ENCODE results near the gene NPAS2.

The NPAS2 gene

GRCh38 chr2:100831831-100832230, 11.9 kb downstream of the NPAS2 start:
- Histone ChIP-seq H3K27ac (ENCODE audit: low read depth, low read length) (no peak overlapping the region), H3K23ac (ENCODE audit: low read length) (no peak overlapping the region), H2BK12ac (ENCODE audit: low read length) (no peak overlapping the region), H3K27me3 (ENCODE audit: insufficient read depth, low read length) (no peaks in the 10 kb centered on the region), H2AK5ac (ENCODE audit: low read length) (no peak overlapping the region), H3K4me2 (ENCODE audit: low read length) (no peak overlapping the region), H2BK5ac (ENCODE audit: low read depth, low read length, poor library complexity) (no peak overlapping the region), H2AFZ (ENCODE audit: insufficient read depth, low read length, poor library complexity) (no peak overlapping the region), H3K9ac (ENCODE audit: low read length) (no peak overlapping the region), H3K4me1 (ENCODE audit: control insufficient read depth in 1 of 2, insufficient read depth in 2 of 2, low read length in 2 of 2) (no peaks in the 10 kb centered on the region), H4K91ac (ENCODE audit: low read depth, low read length) (no peak overlapping the region), H2BK120ac (ENCODE audit: insufficient read depth, low read length, poor library complexity) (no peak overlapping the region), H3K4ac (ENCODE audit: low read depth, low read length) (no peak overlapping the region), H3K14ac (ENCODE audit: low read length) (no peak overlapping the region), H3K79me1 (ENCODE audit: low read length) (no peaks in the 10 kb centered on the region), H4K12ac (ENCODE audit: low read depth, low read length) (no peak overlapping the region), H3K4me3 (ENCODE audit: low read depth, low read length) (no peak overlapping the region), H3K36me3 (ENCODE audit: control insufficient read depth in 1 of 2, insufficient read depth in 2 of 2, low read length in 2 of 2) (no peaks in the 10 kb centered on the region), H3K18ac (ENCODE audit: low read length) (no peak overlapping the region), H3K9me3 (ENCODE audit: insufficient read depth, low read depth, low read length) (peaks cover 2% of the 10 kb centered on the region), H3K79me2 (ENCODE audit: control insufficient read depth, insufficient read depth, low read length, poor library complexity) (no peaks in the 10 kb centered on the region), H4K8ac (ENCODE audit: low read depth, low read length) (no peak overlapping the region)
- WGBS (ENCODE audit: extremely low coverage, insufficient coverage, insufficient read length), result no CpG with 5 or more reads among the region's 4 CpGs
- DNase-seq, result no peak

DNA sequence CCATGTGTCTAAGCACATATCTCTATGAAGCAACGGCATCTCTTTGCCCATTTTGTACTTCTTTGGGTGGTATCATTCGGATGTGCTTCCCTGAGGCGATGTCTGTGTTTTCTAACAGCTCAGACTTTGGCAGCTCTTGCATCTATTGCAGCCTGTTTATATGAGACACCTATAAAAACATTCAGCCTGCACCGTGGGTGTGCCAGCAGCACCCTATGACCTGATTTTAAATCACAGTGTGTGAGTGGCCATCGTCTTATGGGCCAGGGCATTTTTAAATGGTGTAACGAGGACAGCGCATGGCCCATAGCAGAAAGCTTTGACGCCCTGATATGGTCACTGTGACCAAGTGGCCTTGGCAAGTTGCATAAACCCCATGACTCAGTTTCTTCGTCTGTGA, 12.9 kb downstream of the NPAS2 start:
- Histone ChIP-seq H2BK5ac (ENCODE audit: low read depth, low read length, poor library complexity) (no peak overlapping the region), H3K18ac (ENCODE audit: low read length) (no peak overlapping the region), H2AK5ac (ENCODE audit: low read length) (no peak overlapping the region), H3K79me1 (ENCODE audit: low read length) (no peaks in the 10 kb centered on the region), H4K8ac (ENCODE audit: low read depth, low read length) (no peak overlapping the region), H3K4ac (ENCODE audit: low read depth, low read length) (no peak overlapping the region), H3K27ac (ENCODE audit: low read depth, low read length) (no peak overlapping the region), H3K79me2 (ENCODE audit: control insufficient read depth, insufficient read depth, low read length, poor library complexity) (no peaks in the 10 kb centered on the region), H3K9me3 (ENCODE audit: insufficient read depth, low read depth, low read length) (peaks cover 2% of the 10 kb centered on the region), H4K12ac (ENCODE audit: low read depth, low read length) (no peak overlapping the region), H2BK12ac (ENCODE audit: low read length) (no peak overlapping the region), H3K4me2 (ENCODE audit: low read length) (no peak overlapping the region), H3K14ac (ENCODE audit: low read length) (no peak overlapping the region), H3K4me3 (ENCODE audit: low read depth, low read length) (no peak overlapping the region), H3K9ac (ENCODE audit: low read length) (no peak overlapping the region), H3K36me3 (ENCODE audit: control insufficient read depth in 1 of 2, insufficient read depth in 2 of 2, low read length in 2 of 2) (no peaks in the 10 kb centered on the region), H2AFZ (ENCODE audit: insufficient read depth, low read length, poor library complexity) (no peak overlapping the region), H3K27me3 (ENCODE audit: insufficient read depth, low read length) (no peaks in the 10 kb centered on the region), H4K91ac (ENCODE audit: low read depth, low read length) (no peak overlapping the region), H3K4me1 (ENCODE audit: control insufficient read depth in 1 of 2, insufficient read depth in 2 of 2, low read length in 2 of 2) (no peaks in the 10 kb centered on the region), H3K23ac (ENCODE audit: low read length) (no peak overlapping the region), H2BK120ac (ENCODE audit: insufficient read depth, low read length, poor library complexity) (no peak overlapping the region)
- no peak for DNase-seq
- no CpG with 5 or more reads among the region's 9 CpGs for WGBS (ENCODE audit: extremely low coverage, insufficient coverage, insufficient read length)

DNA sequence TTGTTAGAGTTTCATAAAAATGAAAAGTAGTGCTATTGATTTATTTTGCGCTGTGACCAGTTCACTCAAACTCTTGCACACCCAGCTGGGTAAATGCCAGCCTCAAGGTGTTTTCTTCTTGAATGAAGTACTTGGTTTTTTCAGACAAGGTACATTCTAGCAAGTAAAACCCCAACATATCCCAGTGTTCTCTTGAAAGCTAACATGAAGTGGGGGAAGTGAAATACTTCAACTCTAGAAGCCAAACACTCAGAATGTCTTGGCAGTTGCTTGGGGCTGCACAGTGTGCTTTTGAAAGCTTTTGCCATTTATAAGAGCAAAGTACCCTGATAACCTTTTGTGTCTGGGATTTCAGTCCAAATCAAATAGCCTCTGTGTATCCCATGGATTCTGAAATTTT, 13.4 kb downstream of the NPAS2 start:
- H3K4ac ChIP-seq (ENCODE audit: low read depth, low read length), result no peak overlapping the region
- H4K8ac ChIP-seq (ENCODE audit: low read depth, low read length), result no peak overlapping the region
- no peak for DNase-seq
- H4K12ac ChIP-seq (ENCODE audit: low read depth, low read length), result no peak overlapping the region
- H3K36me3 ChIP-seq (ENCODE audit: control insufficient read depth in 1 of 2, insufficient read depth in 2 of 2, low read length in 2 of 2), result no peaks in the 10 kb centered on the region
- no peak overlapping the region for H3K9ac ChIP-seq (ENCODE audit: low read length)
- no peak overlapping the region for H2AK5ac ChIP-seq (ENCODE audit: low read length)
- H3K4me3 ChIP-seq (ENCODE audit: low read depth, low read length), result no peak overlapping the region
- no peaks in the 10 kb centered on the region for H3K79me2 ChIP-seq (ENCODE audit: control insufficient read depth, insufficient read depth, low read length, poor library complexity)
- no peak overlapping the region for H2BK5ac ChIP-seq (ENCODE audit: low read depth, low read length, poor library complexity)
- no peak overlapping the region for H3K4me2 ChIP-seq (ENCODE audit: low read length)
- no peak overlapping the region for H2AFZ ChIP-seq (ENCODE audit: insufficient read depth, low read length, poor library complexity)
- no peak overlapping the region for H2BK12ac ChIP-seq (ENCODE audit: low read length)
- no peak overlapping the region for H3K14ac ChIP-seq (ENCODE audit: low read length)
- no peaks in the 10 kb centered on the region for H3K27me3 ChIP-seq (ENCODE audit: insufficient read depth, low read length)
- H3K9me3 ChIP-seq (ENCODE audit: insufficient read depth, low read depth, low read length), result peaks cover 2% of the 10 kb centered on the region
- no peak overlapping the region for H3K18ac ChIP-seq (ENCODE audit: low read length)
- H4K91ac ChIP-seq (ENCODE audit: low read depth, low read length), result no peak overlapping the region
- no peak overlapping the region for H3K23ac ChIP-seq (ENCODE audit: low read length)
- H3K27ac ChIP-seq (ENCODE audit: low read depth, low read length), result no peak overlapping the region
- no CpG with 5 or more reads among the region's 1 CpG for WGBS (ENCODE audit: extremely low coverage, insufficient coverage, insufficient read length)
- no peaks in the 10 kb centered on the region for H3K79me1 ChIP-seq (ENCODE audit: low read length)
- no peak overlapping the region for H2BK120ac ChIP-seq (ENCODE audit: insufficient read depth, low read length, poor library complexity)
- no peaks in the 10 kb centered on the region for H3K4me1 ChIP-seq (ENCODE audit: control insufficient read depth in 1 of 2, insufficient read depth in 2 of 2, low read length in 2 of 2)

DNA sequence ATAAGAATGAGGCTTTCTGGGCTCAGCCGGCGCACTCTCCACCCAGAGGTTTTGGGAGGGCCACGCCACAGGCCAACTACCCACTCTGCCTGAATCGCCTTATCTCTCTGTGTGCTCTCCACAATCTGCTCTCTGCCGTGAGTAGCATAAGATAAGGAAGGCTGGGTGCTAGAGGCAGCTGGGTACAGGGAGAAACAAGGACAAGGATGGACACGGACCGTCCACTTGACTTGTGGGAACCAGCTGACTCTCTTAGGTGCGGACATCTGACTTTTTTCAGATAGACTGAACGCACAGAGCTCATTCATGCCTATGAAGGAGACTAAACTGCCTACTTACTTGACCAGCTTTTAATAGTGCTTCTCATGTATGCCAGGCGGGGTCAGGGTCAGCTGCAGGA, 14.3 kb downstream of the NPAS2 start:
- Histone ChIP-seq H3K9me3 (ENCODE audit: insufficient read depth, low read depth, low read length) (peaks cover 2% of the 10 kb centered on the region), H2AFZ (ENCODE audit: insufficient read depth, low read length, poor library complexity) (no peak overlapping the region), H4K8ac (ENCODE audit: low read depth, low read length) (no peak overlapping the region), H4K12ac (ENCODE audit: low read depth, low read length) (no peak overlapping the region), H3K18ac (ENCODE audit: low read length) (no peak overlapping the region), H3K79me2 (ENCODE audit: control insufficient read depth, insufficient read depth, low read length, poor library complexity) (no peaks in the 10 kb centered on the region), H3K14ac (ENCODE audit: low read length) (no peak overlapping the region), H3K36me3 (ENCODE audit: control insufficient read depth in 1 of 2, insufficient read depth in 2 of 2, low read length in 2 of 2) (no peaks in the 10 kb centered on the region), H2AK5ac (ENCODE audit: low read length) (no peak overlapping the region), H3K79me1 (ENCODE audit: low read length) (no peaks in the 10 kb centered on the region), H3K9ac (ENCODE audit: low read length) (no peak overlapping the region), H3K4ac (ENCODE audit: low read depth, low read length) (no peak overlapping the region), H3K4me2 (ENCODE audit: low read length) (no peak overlapping the region), H2BK120ac (ENCODE audit: insufficient read depth, low read length, poor library complexity) (no peak overlapping the region), H3K27me3 (ENCODE audit: insufficient read depth, low read length) (no peaks in the 10 kb centered on the region), H3K27ac (ENCODE audit: low read depth, low read length) (no peak overlapping the region), H2BK12ac (ENCODE audit: low read length) (no peak overlapping the region), H3K4me3 (ENCODE audit: low read depth, low read length) (no peak overlapping the region), H4K91ac (ENCODE audit: low read depth, low read length) (no peak overlapping the region), H3K23ac (ENCODE audit: low read length) (no peak overlapping the region), H2BK5ac (ENCODE audit: low read depth, low read length, poor library complexity) (no peak overlapping the region), H3K4me1 (ENCODE audit: control insufficient read depth in 1 of 2, insufficient read depth in 2 of 2, low read length in 2 of 2) (no peaks in the 10 kb centered on the region)
- no peak for DNase-seq
- WGBS (ENCODE audit: extremely low coverage, insufficient coverage, insufficient read length), result no CpG with 5 or more reads among the region's 10 CpGs
